ENCODE results near the gene RNF130. TPM values are rescaled to one million over a fixed set of nuclear protein-coding genes. Genes with fewer than 3 reads are reported as not detected.

Gene RNF130
- polyA plus RNA-seq, 1 donor from 2014 or later: 48.7 TPM

GRCh38 chr5:180097926-180098325, 26.4 kb upstream of the RNF130 start:
- Histone ChIP-seq H3K9me3 (ENCODE audit: low read length) (no peaks in the 10 kb centered on the region), H2AFZ (ENCODE audit: low read depth, low read length) (no peak overlapping the region), H3K9me2 (ENCODE audit: insufficient read depth, low read length) (no peaks in the 10 kb centered on the region), H3K79me2 (replicated peaks; ENCODE audit: insufficient read depth, low read length) (no peaks in the 10 kb centered on the region), H4K20me1 (ENCODE audit: insufficient read depth) (no peaks in the 10 kb centered on the region), H3K27ac (ENCODE audit: low read length) (no peak overlapping the region), H3K9ac (ENCODE audit: low read length) (no peak overlapping the region), H3K36me3 (ENCODE audit: insufficient read depth, low read length) (no peaks in the 10 kb centered on the region), H3K4me3 (ENCODE audit: low read length) (no peak overlapping the region), H3F3A (ENCODE audit: insufficient read depth, low read length, poor library complexity, severe bottlenecking) (no peaks in the 10 kb centered on the region), H3K4me2 (ENCODE audit: low read length) (no peak overlapping the region), H3K27me3 (ENCODE audit: insufficient read depth, low read depth, low read length) (no peaks in the 10 kb centered on the region)
- TF ChIP-seq SMC3 (conservative IDR thresholded peaks at IDR 0.05; ENCODE audit: poor library complexity): no peak
- no peak for TF ChIP-seq CTCF (IDR thresholded peaks at IDR 0.05; ENCODE audit: poor library complexity, severe bottlenecking)
- TF ChIP-seq MXI1 (conservative IDR thresholded peaks at IDR 0.05; ENCODE audit: poor library complexity, severe bottlenecking): no peak
- TF ChIP-seq EZH2 (IDR thresholded peaks at IDR 0.05; ENCODE audit: borderline replicate concordance, insufficient read depth, low read length, poor library complexity, severe bottlenecking): no peak
- TF ChIP-seq TAF1 (IDR thresholded peaks at IDR 0.05; ENCODE audit: low read depth): no peak
- no peak for TF ChIP-seq EP300 (conservative IDR thresholded peaks at IDR 0.05; ENCODE audit: poor library complexity, severe bottlenecking)
- TF ChIP-seq REST (IDR thresholded peaks at IDR 0.05; ENCODE audit: borderline replicate concordance): no peak
- no peak for TF ChIP-seq POLR2AphosphoS5 (IDR thresholded peaks at IDR 0.05)
- no peak for TF ChIP-seq RAD21 (conservative IDR thresholded peaks at IDR 0.05)

- Histone ChIP-seq H3K79me2 (replicated peaks; ENCODE audit: insufficient read depth, low read length) (no peaks in the 10 kb centered on the region), H3K27me3 (ENCODE audit: insufficient read depth, low read depth, low read length) (no peaks in the 10 kb centered on the region), H3K27ac (ENCODE audit: low read length) (no peak overlapping the region), H3K4me2 (ENCODE audit: low read length) (no peak overlapping the region), H3F3A (ENCODE audit: insufficient read depth, low read length, poor library complexity, severe bottlenecking) (no peaks in the 10 kb centered on the region), H4K20me1 (ENCODE audit: insufficient read depth) (no peaks in the 10 kb centered on the region), H3K4me3 (ENCODE audit: low read length) (no peak overlapping the region), H3K9me3 (ENCODE audit: low read length) (no peaks in the 10 kb centered on the region), H3K9ac (ENCODE audit: low read length) (no peak overlapping the region), H3K9me2 (ENCODE audit: insufficient read depth, low read length) (no peaks in the 10 kb centered on the region), H2AFZ (ENCODE audit: low read depth, low read length) (no peak overlapping the region), H3K36me3 (ENCODE audit: insufficient read depth, low read length) (no peaks in the 10 kb centered on the region)
- TF ChIP-seq EZH2 (IDR thresholded peaks at IDR 0.05; ENCODE audit: borderline replicate concordance, insufficient read depth, low read length, poor library complexity, severe bottlenecking) (no peak), RAD21 (conservative IDR thresholded peaks at IDR 0.05) (no peak), EP300 (conservative IDR thresholded peaks at IDR 0.05; ENCODE audit: poor library complexity, severe bottlenecking) (no peak), REST (IDR thresholded peaks at IDR 0.05; ENCODE audit: borderline replicate concordance) (no peak), CTCF (IDR thresholded peaks at IDR 0.05; ENCODE audit: poor library complexity, severe bottlenecking) (no peak), TAF1 (IDR thresholded peaks at IDR 0.05; ENCODE audit: low read depth) (no peak), SMC3 (conservative IDR thresholded peaks at IDR 0.05; ENCODE audit: poor library complexity) (no peak), MXI1 (conservative IDR thresholded peaks at IDR 0.05; ENCODE audit: poor library complexity, severe bottlenecking) (no peak), POLR2AphosphoS5 (IDR thresholded peaks at IDR 0.05) (no peak)
These were observed 25.8 kb upstream of the RNF130 start for GRCh38 chr5:180097163-180097894.

Data from neural cell (in vitro differentiated cells).